ENCODE results near the gene MYO5A.

- no peak for TF ChIP-seq GATA2 (IDR thresholded peaks at IDR 0.05; ENCODE audit: low read depth, low read length)
- TF ChIP-seq GATA3 (IDR thresholded peaks at IDR 0.05; ENCODE audit: low read depth, low read length), result no peak
Observed at GRCh38 chr15:52301265-52301847, 227.3 kb downstream of the MYO5A start.
